Endothelial cell of umbilical vein (primary cell): ENCODE results near the gene GTF2H2C. TPM values are rescaled to one million over a fixed set of nuclear protein-coding genes. Genes with fewer than 3 reads are reported as not detected.

Source experiments
- BruUV-seq: library from RNA; stranded (reverse); fragments of 400-500 nt; replicated peaks from 2 replicates; lab custom pipeline; 2021; lab: Mats Ljungman, UMichigan
- CTCF ChIA-PET: fragments of 300-600, 350-600 bp; sonication (Branson Sonifier 250); formaldehyde crosslinking; loops from one replicate; lab custom pipeline; 2021; ENCODE audit warnings: antibody characterized with exemption, inconsistent platforms; lab: Charles Lee
- POLR2A ChIA-PET: fragments of 300-600, 350-600 bp; sonication (Branson Sonifier 250); formaldehyde crosslinking; loops from one replicate; lab custom pipeline; 2021; ENCODE audit warnings: antibody characterized with exemption, inconsistent platforms; lab: Charles Lee
- DNase-seq: peaks from one replicate; pipeline ENCODE4 v3.0.0-alpha.2; 2011; ENCODE audit warnings: low read depth, low spot score
- FAIRE-seq: peaks from 2 replicates; lab custom pipeline; 2011; peaks lifted over from hg19 to GRCh38; lab: Jason Lieb, UNC
- H2AFZ ChIP-seq: 2 replicates; pipeline ENCODE4 v1.6.0; 2012; ENCODE audit warnings: low read depth, low read length, control low read depth, inconsistent platforms
- H3K27ac ChIP-seq: 2 replicates; pipeline ENCODE4 v1.5.1; 2011; ENCODE audit warnings: low read depth, mild to moderate bottlenecking, control low read depth, low read length, moderate library complexity; ENCODE audit not compliant: insufficient read depth
- H3K27me3 ChIP-seq, 2 experiments: 2 replicates each; pipeline versions ENCODE4 v1.6.0 to v1.6.1; 2011; ENCODE audit warnings: low read length in 2 of 2, mixed read lengths in 1 of 2; ENCODE audit not compliant: control insufficient read depth in 2 of 2, insufficient read depth in 2 of 2
- H3K36me3 ChIP-seq, 2 experiments: 2 replicates in 1 of 2; 3 replicates in 1 of 2; pipeline ENCODE4 v1.5.1; 2011; ENCODE audit warnings: low read length in 2 of 2, mild to moderate bottlenecking in 1 of 2, moderate library complexity in 1 of 2; ENCODE audit not compliant: control insufficient read depth in 2 of 2, insufficient read depth in 2 of 2; ENCODE audit errors: extremely low read depth in 1 of 2
- H3K4me1 ChIP-seq: 3 replicates; pipeline ENCODE4 v1.5.1; 2011; ENCODE audit warnings: mild to moderate bottlenecking, low read length; ENCODE audit not compliant: control insufficient read depth, insufficient read depth; ENCODE audit errors: extremely low read depth
- H3K4me2 ChIP-seq: 2 replicates; pipeline ENCODE4 v1.6.1; 2011; ENCODE audit warnings: low read length, control low read depth, mixed read lengths; ENCODE audit not compliant: insufficient read depth
- H3K4me3 ChIP-seq, 3 experiments: fragments of 200-600 bp in 1 of 3; sonication (generic), shearing (Covaris generic) in 1 of 3; replicated peaks in 1 of 3; 2 replicates each; pipeline ENCODE4 v1.5.1; 2011 to 2016; ENCODE audit warnings: control low read depth in 3 of 3, low read length in 3 of 3, mild to moderate bottlenecking in 2 of 3, inconsistent platforms in 1 of 3, low read depth in 1 of 3, moderate library complexity in 1 of 3; ENCODE audit not compliant: insufficient read depth in 1 of 3
- H3K79me2 ChIP-seq: 2 replicates; pipeline ENCODE4 v1.6.0; 2012; ENCODE audit warnings: low read length, inconsistent platforms; ENCODE audit not compliant: control insufficient read depth, insufficient read depth
- H3K9ac ChIP-seq: replicated peaks from 2 replicates; pipeline ENCODE3; 2011; ENCODE audit warnings: low read length, control low read depth; ENCODE audit not compliant: insufficient read depth; ENCODE audit errors: extremely low read depth
- H3K9me1 ChIP-seq: replicated peaks from 3 replicates; pipeline ENCODE4 v1.6.0; 2011; ENCODE audit warnings: mild to moderate bottlenecking, low read length; ENCODE audit not compliant: control insufficient read depth, insufficient read depth; ENCODE audit errors: extremely low read depth
- H3K9me3 ChIP-seq: replicated peaks from 2 replicates; pipeline ENCODE4 v1.5.1; 2012; ENCODE audit warnings: low read length, inconsistent platforms; ENCODE audit not compliant: control insufficient read depth, insufficient read depth
- H4K20me1 ChIP-seq: replicated peaks from 2 replicates; pipeline ENCODE3; 2011; ENCODE audit warnings: mild to moderate bottlenecking, low read length; ENCODE audit not compliant: control insufficient read depth, insufficient read depth; ENCODE audit errors: extremely low read depth
- EZH2 ChIP-seq: IDR thresholded peaks from 2 replicates; pipeline ENCODE4 v1.6.1; 2012; ENCODE audit warnings: borderline replicate concordance, low read depth, mild to moderate bottlenecking, moderate library complexity, low read length, inconsistent platforms; ENCODE audit not compliant: severe bottlenecking
- FOS ChIP-seq: IDR thresholded peaks from 2 replicates; pipeline ENCODE4 v1.6.1; 2011; ENCODE audit warnings: mild to moderate bottlenecking, low read length, moderate library complexity, borderline replicate concordance; ENCODE audit not compliant: insufficient read depth
- GATA2 ChIP-seq: IDR thresholded peaks from 2 replicates; pipeline ENCODE4 v1.7.0; 2011; ENCODE audit warnings: low read depth, mild to moderate bottlenecking, moderate library complexity, mixed read lengths, low read length; ENCODE audit not compliant: insufficient read length, insufficient read depth
- JUN ChIP-seq: IDR thresholded peaks from 2 replicates; pipeline ENCODE4 v1.6.1; 2011; ENCODE audit warnings: borderline replicate concordance, low read depth; ENCODE audit not compliant: insufficient read length, insufficient read depth
- MAX ChIP-seq: IDR thresholded peaks from 2 replicates; pipeline ENCODE4 v1.6.1; 2011; ENCODE audit not compliant: insufficient read depth, insufficient read length
- dilution Hi-C: fragments of 300-500 bp; cut with MboI; formaldehyde crosslinking; loops from one replicate; pipeline ENCODE4 v1.15.0; 2019; ENCODE audit warnings: low sequenced_read_pairs; ENCODE audit not compliant: extremely low pct_ligation_motif_present
- intact Hi-C: fragments of 100-400 bp; cut with micrococcal nuclease; formaldehyde crosslinking; loops from one replicate; pipeline ENCODE4 v1.10.0; 2022
- polyA plus RNA-seq, 4 experiments: library from polyadenylated mRNA; depleted of rRNA in 3 of 4; stranded (reverse) in 3 of 4; unstranded in 1 of 4; fragments of >200 nt; gene quantifications; 2 replicates each; pipeline versions ENCODE4 v1.2.1 to v1.2.3, GENCODE V29; 2011 to 2012; ENCODE audit warnings: missing spikeins in 1 of 4
- total RNA-seq: library from RNA; stranded (reverse); gene quantifications from 2 replicates; pipeline ENCODE4 v1.2.3, GENCODE V29; 2021

Gene GTF2H2C
- total and polyA plus RNA-seq, 2 donors (not counting 3 experiments of a cell fraction or from before 2014, with no cell fraction given): 9.9 to 28.9 TPM

- Histone ChIP-seq H3K4me1 (no peaks in the 10 kb centered on the region), H3K4me3 (no peak overlapping the region), H3K36me3 (no peaks in the 10 kb centered on the region), H4K20me1 (no peaks in the 10 kb centered on the region), H3K27ac (no peak overlapping the region), H3K4me2 (no peak overlapping the region), H3K9me1 (no peaks in the 10 kb centered on the region), H3K27me3 (peaks cover 0 to 5% of the 10 kb centered on the region in 2 experiments), H3K9ac (no peak overlapping the region), H3K9me3 (no peaks in the 10 kb centered on the region), H3K79me2 (no peaks in the 10 kb centered on the region), H2AFZ (no peak overlapping the region)
- DNase-seq (no peak), FAIRE-seq (no peak)
- CTCF ChIA-PET: interaction anchor here (1.8 kb wide), 1 partner anchor 11 kb away, joined by 4 read pairs; no protein-coding TSS in a partner anchor
- no peak for TF ChIP-seq FOS
- TF ChIP-seq EZH2: no peak
- no TSS peak for BruUV-seq
- intact Hi-C loops (no loop called here), dilution Hi-C loops (no loop called here)
- POLR2A ChIA-PET: no interaction called here
Measured at GRCh38 chr5:69528609-69529008, 31.4 kb upstream of the GTF2H2C start.

DNA sequence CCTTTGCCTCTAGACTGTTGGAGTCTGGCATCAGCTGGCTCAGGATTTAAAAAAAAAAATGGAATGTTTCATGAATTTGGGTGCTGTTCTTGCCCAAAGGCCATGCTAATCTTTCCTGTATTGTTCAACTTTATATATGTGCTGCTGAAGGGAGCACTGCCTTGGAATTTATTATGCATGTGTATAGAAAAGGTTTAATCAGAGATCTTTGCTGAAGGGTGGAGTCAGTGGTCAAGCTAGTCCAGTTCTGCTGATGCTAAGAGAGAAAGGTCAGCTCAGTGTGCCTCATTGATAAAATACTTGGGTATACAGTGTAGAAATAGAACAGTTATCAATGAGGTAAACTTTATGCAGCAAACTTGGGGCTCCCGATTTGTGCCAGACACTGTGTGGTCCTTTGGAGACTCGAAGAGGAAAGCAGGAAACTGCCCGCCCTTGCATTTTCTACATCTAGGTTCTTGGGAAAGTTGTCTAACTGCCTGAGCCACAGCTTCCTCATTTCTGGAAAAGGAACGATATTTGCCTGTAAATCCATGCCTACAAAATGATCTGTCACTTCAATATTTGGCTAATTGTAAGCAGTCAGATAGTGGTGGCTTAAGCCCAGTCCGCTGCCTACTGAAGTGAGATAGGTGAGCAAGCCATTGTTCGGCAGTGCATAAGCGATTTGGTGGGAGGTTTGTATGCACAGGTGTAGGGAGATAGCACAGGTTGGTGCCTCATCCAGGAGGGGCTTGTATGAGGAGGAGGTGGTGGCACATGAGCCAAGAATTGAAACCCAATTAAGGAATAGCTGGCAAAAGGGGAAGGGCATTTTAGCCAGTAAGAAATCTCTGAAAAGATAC is 29.2 kb upstream of the GTF2H2C start:
- CTCF ChIA-PET: interaction anchor here (1.5 to 1.8 kb wide), 2 partner anchors 13 to 77 kb away, joined by 4 read pairs; no protein-coding TSS in a partner anchor
- Histone ChIP-seq H3K9ac (no peak overlapping the region), H3K9me1 (no peaks in the 10 kb centered on the region), H3K9me3 (no peaks in the 10 kb centered on the region), H3K4me2 (no peak overlapping the region), H3K36me3 (no peaks in the 10 kb centered on the region), H2AFZ (peak overlapping the region; percentile 31), H3K4me3 (no peak overlapping the region), H3K27me3 (peaks cover 0 to 5% of the 10 kb centered on the region in 2 experiments), H3K27ac (no peak overlapping the region), H4K20me1 (no peaks in the 10 kb centered on the region), H3K79me2 (no peaks in the 10 kb centered on the region), H3K4me1 (no peaks in the 10 kb centered on the region)
- FAIRE-seq: no peak
- no TSS peak for BruUV-seq
- dilution Hi-C loops (no loop called here), intact Hi-C loops (no loop called here)
- TF ChIP-seq MAX (no peak), EZH2 (no peak), GATA2 (no peak), JUN (no peak), FOS (no peak)
- DNase-seq: no peak
- POLR2A ChIA-PET: no interaction called here
